Measurements from ENCODE around the gene GNG14. TPM values are rescaled to one million over a fixed set of nuclear protein-coding genes. Genes with fewer than 3 reads are reported as not detected.

GNG14 gene
- total and polyA plus RNA-seq, 2 of the 13 experiments (the other 11 are each of a cell fraction or from before 2014, with no cell fraction given) = not detected

GRCh38 chr19:12696366-12697335 is 8.9 kb downstream of the GNG14 start, which contains the start of gene FBXW9 (continued):
- TF ChIP-seq PBX2 (CRISPR knock-in tag; IDR thresholded peaks at IDR 0.05) (no peak), ZBTB26 (CRISPR knock-in tag; IDR thresholded peaks at IDR 0.05; ENCODE audit: borderline replicate concordance) (peak; percentile 68; the same call in 1 of the 2 replicates), ATF2 (CRISPR knock-in tag; IDR thresholded peaks at IDR 0.05) (peak; percentile 69; the same call in 1 of the 2 replicates), SETDB1 (CRISPR knock-in tag; IDR thresholded peaks at IDR 0.05; ENCODE audit: borderline replicate concordance) (no peak), FOXK1 (CRISPR knock-in tag; IDR thresholded peaks at IDR 0.05; ENCODE audit: borderline replicate concordance, low read depth) (peak; percentile 94), REPIN1 (CRISPR knock-in tag; IDR thresholded peaks at IDR 0.05; ENCODE audit: borderline replicate concordance, low read depth) (0 out of 2 replicates have a peak, but pooled peaks have one; percentile 35), PCBP2 (optimal IDR thresholded peaks at IDR 0.05; ENCODE audit: low read depth, low read length, poor library complexity, severe bottlenecking) (no peak), SAP130 (CRISPR knock-in tag; IDR thresholded peaks at IDR 0.05; ENCODE audit: low read depth) (peak; percentile 100), CBX2 (IDR thresholded peaks at IDR 0.05; ENCODE audit: low read depth, low read length) (no peak), CBX2 (CRISPR knock-in tag; IDR thresholded peaks at IDR 0.05; ENCODE audit: low read depth) (no peak), ONECUT2 (CRISPR knock-in tag; IDR thresholded peaks at IDR 0.05) (no peak), ZBTB43 (CRISPR knock-in tag; conservative IDR thresholded peaks at IDR 0.05) (no peak), ZNF34 (CRISPR knock-in tag; IDR thresholded peaks at IDR 0.05; ENCODE audit: borderline replicate concordance) (peak; percentile 7; the same call in 1 of the 2 replicates), ZNF292 (CRISPR knock-in tag; IDR thresholded peaks at IDR 0.05; ENCODE audit: borderline replicate concordance, low read depth) (no peak; the same call in 1 of the 2 replicates), CENPBD1 (CRISPR knock-in tag; IDR thresholded peaks at IDR 0.05; ENCODE audit: borderline replicate concordance, low read depth) (no peak), ARID5B (CRISPR knock-in tag; IDR thresholded peaks at IDR 0.05) (peak; percentile 56), GPN1 (CRISPR knock-in tag; IDR thresholded peaks at IDR 0.05; ENCODE audit: borderline replicate concordance) (no peak), RBFOX2 (IDR thresholded peaks at IDR 0.05; ENCODE audit: low read depth, low read length) (peak; percentile 82)
